ENCODE data around the gene ADCY10.
A peak's percentile ranks its signal among the peaks of the same experiment; 100 is the strongest.
"Not testable (repeated sequence)": the region's sequence is repeated elsewhere in the genome, so short reads cannot be mapped to it uniquely, and the experiment has no call there.

Gene ADCY10

DNA sequence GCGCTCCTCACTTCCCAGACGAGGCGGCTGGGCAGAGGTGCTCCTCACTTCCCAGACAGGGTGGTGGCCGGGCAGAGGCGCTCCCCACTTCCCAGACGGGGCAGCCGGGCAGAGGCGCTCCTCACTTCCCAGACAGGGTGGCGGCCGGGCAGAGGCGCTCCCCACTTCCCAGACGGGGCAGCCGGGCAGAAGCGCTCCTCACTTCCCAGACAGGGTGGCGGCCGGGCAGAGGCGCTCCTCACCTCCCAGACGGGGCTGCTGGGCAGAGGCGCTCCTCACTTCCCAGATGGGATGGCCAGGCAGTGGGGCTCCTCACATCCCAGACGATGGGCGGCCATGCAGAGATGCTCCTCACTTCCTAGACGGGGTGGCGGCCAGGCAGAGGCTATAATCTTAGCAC, 107.7 kb downstream of the ADCY10 start:
- not testable (repeated sequence) for DNase-seq (ENCODE audit: low spot score)

DNA sequence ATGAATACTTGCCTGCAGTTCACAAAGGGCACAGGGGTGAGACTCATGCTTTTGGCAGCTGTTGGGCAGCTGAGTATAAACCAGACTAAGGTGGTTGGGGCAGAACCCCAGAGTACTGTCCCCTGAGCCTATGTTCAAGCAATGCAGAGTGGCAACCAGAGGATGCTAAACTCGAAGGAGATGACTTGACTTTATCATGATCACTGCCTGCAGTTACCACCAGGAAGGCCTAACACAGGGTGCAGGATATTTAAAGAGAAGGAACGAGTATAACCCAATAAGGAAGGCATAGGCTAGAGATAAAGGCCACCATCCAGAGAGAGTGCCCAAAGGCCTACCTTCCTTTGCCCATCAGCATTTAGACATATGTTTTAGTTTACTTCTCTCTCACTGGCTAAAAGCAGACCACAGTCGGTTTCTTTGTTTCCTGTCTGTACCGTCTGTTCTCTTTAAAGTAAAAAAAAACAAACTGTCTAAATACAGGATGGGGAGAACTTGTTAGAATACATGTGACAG, 108.8 kb downstream of the ADCY10 start:
- no peak for DNase-seq (ENCODE audit: low spot score)

DNA sequence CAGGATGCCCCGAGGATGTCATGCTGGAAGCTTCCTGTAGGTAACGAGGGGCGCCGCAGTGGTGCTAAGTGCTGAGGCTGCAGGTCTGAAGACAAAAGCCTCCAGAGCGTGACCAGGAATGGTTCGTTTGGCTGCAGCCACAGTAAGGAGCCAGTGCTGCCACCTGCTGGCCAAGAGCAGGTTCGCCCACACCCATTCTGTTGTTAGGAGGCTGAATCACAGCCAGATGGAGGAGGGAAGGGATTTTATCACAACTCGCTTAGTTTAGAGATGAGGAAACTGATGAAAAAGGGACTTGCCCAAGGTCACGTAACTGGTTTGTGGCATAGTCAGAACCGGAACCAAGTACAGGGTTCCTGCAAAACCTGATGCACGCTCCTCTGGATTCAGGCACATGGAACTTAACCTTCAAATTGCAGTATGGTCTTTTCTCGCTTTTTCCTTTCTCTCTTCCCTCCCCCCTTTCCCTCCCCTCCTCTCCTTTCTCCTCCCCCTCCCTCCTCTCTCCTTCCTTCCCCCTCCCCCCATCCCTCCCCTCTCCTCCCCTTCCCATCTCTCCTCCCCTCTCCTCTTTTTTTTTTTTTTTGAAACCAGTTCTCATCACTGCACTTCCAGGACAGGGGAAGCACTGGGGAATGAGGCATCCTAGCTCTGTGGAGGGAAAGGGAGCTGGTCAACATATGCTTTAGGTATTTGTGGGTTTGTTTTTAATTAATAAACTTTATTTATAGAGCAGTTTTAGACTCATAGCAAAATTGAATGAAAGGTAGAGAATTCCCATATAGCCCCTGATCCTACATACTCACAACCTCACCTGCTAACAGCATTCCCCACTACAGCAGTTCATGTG, 110.4 kb downstream of the ADCY10 start:
- DNase-seq (ENCODE audit: low spot score) = peak; percentile 94

DNA sequence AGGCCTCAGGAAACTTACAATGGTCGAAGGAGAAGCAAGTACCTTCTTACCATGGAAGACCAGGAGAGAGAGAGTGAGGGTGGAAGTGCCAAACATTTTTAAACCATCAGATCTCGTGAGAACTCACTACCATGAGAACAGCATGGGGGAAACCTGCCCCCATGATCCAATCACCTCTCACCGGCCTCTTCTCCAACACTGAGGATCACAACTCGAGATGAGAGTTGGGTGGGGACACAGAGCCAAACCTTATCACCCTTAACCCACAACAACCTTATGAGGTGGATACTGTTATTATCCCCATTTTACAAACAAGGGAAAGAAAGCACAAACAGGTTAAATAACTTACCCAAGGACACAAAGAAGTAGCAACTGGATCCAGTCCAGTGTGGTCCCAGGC, 111.7 kb downstream of the ADCY10 start:
- no peak for DNase-seq (ENCODE audit: low spot score)

DNA sequence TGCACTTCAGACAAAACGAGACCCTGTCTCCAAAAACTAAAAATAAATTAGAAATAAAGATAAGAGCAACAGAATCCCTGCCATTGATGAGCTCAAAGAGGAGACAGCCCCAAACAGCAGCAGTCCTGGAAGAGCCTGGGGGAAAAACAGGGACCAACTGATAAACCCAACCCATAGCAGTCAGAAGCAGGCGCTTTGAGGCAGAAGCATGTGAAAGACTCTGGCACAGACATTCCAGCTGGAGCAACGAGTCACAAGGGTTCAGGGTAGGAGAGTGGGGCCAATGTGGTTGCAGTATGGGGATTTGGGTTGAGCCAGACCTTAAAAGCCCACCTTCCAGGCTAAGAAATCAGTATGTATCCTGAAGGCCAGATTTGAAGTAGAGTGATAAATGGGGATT, 113.7 kb downstream of the ADCY10 start:
- no peak for DNase-seq (ENCODE audit: low spot score)

DNA sequence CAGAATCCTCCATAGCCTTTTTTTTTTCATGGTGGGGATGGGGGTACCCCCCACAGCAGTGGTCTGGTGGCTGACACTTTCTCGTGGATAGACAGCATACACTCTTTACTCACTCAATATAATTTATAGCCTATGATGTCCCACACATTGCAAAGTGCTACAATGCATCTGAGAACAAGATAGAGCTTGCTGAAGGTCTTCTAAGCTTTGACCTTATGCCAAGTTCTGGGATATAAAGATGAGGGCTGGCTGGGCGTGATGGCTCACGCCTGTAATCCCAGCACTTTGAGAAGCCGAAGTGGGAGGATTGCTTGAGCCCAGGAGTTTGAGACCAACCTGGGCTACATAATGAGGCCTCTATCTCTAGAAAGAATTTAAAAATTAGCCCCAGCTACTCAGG, 114.2 kb downstream of the ADCY10 start:
- DNase-seq (ENCODE audit: low spot score) = no peak

DNA sequence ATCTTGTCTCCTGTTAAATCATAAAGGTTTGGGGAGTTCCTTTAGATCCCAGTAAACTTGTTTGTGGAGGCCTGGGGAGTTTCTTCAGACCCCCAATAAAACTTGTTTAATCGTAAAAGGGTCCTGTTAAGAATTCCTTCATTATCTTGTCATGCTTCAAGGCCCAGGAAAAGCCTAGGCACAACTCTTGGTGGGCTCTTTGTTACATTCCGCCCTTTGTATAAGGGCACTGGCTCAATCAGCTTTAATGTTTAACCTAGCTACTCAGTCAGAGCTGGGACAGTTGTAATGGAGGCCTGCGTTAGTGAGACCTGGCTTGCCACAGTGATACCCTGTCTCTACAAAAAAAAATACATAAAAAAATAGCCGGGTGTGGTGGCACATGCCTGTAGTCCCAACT, 115.0 kb downstream of the ADCY10 start:
- no peak for DNase-seq (ENCODE audit: low spot score)

DNA sequence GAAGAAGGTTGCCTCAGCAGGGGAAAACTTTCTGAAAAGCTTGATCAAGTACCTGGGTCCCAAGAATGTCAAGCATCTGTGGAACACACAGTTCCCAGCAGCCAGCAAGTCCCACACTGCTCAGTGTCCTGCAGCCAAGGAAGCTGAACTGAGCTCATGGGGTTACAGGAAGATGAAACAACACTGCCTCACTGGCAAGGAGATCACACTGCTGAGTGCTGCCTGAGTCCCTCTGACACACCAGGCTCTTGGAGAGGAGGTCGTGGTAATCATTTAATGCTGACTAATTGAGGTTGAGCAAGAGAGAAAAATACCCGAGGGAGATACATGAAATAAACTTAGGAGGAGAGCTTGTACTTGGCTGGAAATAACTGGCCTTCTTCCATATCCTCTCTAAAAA, 116.9 kb downstream of the ADCY10 start:
- peak; percentile 90 for DNase-seq (ENCODE audit: low spot score)

DNA sequence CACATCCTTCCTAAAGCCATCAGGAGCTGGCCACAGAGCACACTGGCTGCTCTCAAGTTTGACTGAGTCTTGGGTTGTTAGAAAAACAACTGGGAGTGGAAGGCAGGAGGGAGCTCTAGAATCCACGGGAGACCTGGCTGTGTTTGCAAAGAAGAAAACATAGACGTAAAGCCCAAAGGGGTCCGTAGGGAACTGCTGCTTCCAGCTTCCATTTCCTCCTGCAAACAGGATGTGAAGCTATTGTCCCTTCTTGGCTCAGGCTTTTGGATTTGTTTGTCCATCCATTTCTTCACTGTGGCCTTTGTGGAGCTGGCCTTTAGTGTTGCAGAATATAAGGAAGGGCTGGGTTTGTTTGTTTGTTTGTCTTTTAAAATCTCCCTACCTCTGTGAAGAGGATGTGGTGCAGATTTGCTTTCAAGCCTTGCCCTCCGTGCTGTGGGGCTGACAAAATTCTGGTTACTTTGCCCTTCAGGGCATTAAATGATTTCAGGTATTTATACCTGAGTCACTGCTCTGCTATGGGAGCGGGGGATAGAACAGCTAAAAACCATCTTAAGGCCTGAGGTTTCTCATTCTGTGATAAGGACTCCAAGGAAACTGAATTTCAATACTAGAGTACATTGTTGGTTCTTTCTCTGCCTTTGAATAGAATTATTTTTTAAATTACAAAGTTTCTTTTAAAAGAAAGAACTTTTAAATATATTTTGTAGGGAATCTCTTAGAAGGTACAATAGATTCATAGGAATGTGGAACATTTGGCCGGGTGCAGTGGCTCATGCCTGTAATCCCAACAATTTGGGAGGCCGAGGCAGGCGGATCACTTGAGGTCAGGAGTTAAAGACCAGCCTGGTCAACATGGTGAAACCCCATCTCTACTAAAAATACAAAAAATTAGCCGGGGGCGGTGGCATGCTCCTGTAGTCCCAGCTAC, 117.9 kb downstream of the ADCY10 start:
- DNase-seq (ENCODE audit: low spot score) = peak; percentile 43

DNA sequence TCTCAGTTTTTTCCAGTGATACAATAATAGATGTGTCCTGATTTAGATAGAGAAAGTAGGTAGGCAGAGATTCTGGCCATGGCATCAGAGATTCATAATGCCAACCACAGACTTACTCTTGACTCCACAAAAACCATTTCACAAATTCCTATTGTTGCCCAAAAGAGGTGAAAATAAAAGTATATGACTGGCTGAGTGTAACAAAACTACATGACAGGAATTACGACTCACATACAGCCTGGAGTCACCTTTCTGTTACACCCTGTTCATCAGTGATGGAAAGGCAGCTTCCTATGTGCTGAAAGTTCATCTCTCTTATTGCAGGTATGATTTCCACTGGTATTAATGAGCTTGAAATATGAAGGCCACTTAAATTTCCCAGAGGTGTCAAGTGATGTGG, 119.9 kb downstream of the ADCY10 start:
- no peak for DNase-seq (ENCODE audit: low spot score)

DNA sequence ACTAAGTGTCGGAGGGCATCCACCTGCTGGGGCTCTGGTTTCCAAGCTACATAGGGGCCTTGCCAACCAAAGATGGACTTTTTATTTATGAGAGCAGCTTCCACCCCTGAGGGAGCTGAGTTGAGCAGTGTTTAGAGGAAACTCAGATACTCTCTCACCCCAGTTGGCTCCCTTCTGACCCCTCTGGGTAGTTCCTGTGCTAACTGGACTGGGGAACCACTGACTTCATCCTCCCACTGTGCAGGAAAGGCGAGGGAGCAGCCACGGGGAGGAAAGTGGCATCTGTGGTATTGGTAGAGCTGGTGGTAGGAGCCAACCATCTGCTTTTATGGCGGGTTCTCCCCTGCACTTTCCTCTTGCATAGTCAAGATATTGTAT, 121.8 kb downstream of the ADCY10 start:
- DNase-seq (ENCODE audit: low spot score) = no peak

DNA sequence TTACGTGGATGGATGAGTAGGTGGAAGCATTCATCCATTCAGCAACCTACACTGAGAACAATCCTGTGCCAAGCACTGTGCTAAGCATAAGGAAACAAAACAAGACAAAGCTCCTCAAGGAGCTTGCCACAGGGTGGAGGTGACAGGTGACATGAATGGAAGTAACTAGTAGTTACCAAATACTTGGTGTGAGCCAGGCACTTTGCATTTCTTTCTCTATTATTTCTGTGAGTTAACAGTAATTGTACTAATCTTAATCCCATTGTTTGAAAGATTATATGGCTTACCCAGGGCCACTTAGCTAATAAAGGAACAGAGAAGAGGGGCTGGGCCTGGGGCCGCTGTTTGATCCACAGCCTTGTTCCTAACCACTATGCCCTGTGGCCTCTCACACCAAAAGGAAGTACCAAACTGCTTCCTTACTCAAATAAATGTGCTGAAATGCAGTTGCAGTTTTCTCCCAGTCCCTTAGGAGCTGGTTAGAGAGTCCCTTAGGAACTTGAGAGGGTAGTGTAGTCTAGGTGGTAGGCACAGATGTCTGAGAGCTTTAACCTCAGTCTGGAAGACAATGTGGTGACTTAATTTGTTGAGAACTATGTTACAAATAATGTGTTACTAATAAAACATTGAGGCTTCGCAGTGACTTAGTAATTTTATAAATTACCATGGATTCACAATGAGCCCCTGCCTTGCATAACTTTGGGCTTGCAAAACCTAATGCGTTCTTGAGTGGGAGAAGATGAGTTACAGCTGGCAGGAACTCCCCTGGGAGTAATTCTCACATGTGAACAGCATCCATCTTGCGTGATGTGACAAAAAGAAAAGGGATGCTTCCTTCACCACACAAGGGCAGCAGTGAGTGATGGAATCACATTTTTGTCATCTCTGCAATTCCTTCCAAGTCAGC, 122.4 kb downstream of the ADCY10 start:
- DNase-seq (ENCODE audit: low spot score) = no peak

DNA sequence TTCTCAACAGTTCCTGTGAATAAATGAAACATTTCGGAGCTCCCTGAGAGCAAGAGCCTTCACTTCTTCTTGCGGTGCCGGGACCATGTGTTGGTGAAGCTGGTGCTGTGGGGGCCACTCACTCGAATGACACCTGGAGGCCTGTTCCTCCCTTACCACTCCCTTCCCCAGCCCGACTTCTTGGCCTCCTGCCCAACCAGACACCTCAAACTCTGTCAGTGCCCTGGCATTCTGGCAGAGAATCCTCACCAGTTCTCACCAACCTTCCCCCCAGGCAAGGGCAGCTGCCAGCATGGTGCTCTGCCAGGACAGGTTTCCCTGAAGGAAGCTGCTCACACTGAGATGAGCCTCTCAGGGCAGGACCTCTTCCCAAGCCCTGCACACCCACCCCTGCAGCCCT, 123.8 kb downstream of the ADCY10 start:
- no peak for DNase-seq (ENCODE audit: low spot score)

DNA sequence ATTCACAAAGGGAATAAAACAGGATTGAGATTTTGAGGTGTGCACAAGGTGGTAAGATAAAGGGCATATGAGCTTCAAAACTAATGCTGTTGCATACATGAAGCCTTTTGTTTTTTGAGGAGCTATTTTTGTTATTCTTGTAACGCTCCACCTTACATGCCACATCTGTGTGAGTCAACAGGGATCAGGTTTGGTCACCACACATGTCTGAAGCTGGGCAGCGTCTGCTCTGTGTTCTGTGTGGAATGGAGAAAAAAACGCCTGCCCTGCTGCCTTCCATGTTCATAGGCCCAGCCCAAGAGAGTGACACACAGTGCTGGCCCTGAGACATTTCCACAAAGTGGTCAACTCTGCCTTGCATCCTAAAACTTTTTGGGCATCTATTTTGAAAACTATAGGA, 124.4 kb downstream of the ADCY10 start:
- no peak for DNase-seq (ENCODE audit: low spot score)

DNA sequence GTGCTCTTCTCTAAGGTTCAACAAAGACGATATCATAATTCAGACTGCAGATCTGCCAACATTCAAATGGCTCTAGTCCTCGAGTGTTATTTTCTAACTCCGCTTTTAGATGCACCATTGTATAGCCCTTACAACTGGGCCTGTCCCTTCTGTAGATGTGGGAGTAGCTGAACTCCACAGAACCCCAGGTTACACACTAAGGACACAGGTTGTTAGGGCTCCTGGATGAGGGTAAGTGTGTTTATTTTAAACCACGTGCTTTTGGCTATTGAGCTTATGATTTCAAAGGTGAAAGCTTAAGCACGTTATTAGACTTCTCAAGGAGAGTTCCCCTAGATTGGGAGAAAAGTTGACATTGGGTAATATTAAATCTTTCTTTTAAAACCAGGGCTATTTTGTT, 127.4 kb downstream of the ADCY10 start:
- no peak for DNase-seq (ENCODE audit: low spot score)

DNA sequence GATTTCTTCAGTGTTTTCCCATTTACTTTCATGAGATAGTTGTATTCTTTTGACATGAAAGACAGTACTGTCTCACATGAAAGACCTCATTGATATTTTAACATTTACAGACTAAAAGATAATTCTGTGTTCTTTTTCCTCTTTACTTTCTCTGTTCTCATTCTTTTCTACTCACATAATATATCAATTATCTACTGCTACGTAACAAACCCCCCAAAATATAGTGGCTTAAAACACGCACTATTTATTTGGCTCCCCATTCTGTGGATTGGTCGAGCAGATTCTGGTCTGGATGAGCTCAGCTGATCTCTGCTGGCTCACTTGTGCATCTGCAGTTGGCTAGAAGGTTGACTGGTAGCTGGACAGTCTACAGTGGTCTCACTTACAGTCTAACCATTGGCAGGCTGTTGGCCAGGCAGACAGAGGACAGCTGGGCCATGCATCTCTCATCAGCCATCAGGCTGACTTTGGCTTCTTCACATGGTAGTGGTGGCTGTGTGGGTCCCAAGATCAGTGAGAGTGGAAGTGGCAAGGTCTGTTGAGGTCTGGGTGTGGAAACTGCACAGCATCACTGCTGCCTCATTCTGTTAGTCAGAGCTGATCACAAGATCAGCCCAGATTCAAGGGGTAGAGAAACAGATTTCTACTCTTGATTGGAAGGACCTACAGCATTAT, 128.9 kb downstream of the ADCY10 start:
- DNase-seq (ENCODE audit: low spot score) = no peak

DNA sequence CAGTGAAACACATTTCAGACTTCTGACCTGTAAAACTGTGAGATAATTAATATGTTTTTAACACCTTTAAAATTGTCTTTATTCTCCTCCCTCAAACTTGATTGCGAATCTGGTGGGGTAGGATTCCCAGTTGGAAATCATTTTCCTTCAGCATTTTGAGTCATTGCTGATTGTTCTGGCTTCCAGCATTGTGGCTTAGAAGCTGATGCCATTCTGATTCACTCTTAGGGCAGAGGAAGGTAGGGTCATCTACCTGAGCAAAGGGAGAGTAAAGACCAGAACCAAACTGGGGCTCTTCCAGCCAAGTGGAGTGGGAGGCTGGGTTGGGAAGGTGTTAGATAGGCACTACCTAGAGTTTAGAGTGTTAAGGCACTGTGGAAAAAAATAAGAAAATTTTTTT, 131.0 kb downstream of the ADCY10 start:
- DNase-seq (ENCODE audit: low spot score) = no peak

DNA sequence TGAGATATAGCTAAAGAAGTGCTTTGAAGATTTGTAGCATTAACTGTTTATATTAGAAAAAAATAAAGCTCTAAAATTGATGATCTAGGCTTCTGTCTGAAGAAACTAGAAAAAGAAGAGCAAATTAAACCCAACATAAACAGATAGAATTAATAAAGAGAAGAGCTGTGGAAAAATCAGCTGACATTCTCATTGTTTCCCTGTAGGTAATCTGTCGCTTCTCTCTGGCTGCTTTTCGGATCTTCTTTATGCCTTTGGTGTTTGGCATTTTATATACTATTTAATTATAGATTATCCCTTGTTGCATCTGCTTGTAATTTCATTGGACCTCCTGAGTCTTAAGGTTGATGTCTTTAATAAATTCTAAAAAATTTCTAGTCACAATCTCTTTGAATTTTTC, 132.4 kb downstream of the ADCY10 start:
- no peak for DNase-seq (ENCODE audit: low spot score)

DNA sequence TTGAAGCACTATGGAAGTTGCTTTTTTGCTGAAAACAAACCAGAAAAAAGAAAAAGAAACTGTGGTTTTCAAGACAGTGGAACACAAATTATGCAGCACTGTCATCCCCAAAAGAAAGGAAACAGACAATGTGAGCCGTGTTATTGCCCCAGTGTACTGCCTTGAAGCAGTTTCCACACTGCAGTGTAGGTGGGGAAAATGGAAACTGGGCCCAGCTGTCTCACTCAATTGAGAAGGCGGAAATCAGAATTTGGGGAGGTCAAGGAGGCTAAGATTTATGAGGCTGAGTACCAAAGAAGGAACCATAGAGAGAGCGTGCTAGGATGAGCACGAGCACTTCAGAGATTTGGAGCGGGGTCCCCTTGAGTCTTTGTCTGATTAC, 136.7 kb downstream of the ADCY10 start:
- no peak for DNase-seq (ENCODE audit: low spot score)

DNA sequence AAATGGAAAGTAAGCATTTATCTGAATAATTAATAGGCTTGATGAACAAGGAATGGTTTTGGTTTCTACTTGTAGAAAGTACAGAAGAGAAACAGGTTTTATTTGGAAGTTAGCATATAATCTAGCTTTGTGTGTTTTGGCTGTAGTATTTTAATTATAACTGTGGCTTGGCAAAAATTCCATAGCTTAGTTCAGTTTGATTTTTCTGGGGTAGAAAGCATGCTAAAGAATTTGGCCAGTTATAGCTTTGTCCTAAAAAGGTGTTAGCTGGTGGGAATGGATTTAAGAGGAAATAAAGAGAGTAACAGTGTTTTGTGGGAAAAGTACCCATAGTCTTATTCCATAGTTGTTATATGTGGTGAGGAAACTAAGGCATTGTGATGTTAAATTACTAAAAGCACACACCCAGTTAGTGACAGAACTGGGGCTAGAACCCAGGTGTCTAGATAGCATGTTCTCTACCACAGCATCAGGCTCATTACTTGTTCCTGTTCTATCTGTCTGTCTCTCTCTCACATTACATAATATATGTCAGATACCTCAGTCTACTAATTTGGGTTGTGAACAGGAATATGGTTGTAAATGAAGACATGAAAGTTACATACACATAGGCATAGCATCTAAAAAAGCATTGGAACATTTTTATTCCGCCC, 137.2 kb downstream of the ADCY10 start:
- DNase-seq (ENCODE audit: low spot score) = no peak

DNA sequence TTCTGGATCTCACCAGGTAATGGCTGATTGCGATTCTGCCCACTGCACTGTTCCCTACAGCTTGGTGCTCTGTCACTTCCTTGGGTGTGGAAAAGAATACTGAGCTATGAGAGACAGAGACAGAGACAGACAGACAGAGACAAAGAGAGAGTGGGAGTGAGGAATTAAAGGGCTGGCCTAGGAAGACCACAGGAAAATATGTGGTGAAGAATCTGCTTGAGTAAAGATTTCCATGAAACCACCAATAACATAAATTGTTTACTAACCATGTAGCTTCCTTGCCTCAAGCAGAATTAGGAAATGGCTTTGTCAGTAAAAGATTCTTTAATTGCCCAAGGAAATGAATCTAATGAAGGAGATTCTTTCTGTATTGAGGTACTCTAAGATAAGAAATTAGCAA, 137.8 kb downstream of the ADCY10 start:
- DNase-seq (ENCODE audit: low spot score) = no peak
